ENCODE data around the gene TTC16. TPM values are rescaled to one million over a fixed set of nuclear protein-coding genes. Genes with fewer than 3 reads are reported as not detected.

The TTC16 gene
- total RNA-seq, 1 experiment from 2014 or later = not detected

DNA sequence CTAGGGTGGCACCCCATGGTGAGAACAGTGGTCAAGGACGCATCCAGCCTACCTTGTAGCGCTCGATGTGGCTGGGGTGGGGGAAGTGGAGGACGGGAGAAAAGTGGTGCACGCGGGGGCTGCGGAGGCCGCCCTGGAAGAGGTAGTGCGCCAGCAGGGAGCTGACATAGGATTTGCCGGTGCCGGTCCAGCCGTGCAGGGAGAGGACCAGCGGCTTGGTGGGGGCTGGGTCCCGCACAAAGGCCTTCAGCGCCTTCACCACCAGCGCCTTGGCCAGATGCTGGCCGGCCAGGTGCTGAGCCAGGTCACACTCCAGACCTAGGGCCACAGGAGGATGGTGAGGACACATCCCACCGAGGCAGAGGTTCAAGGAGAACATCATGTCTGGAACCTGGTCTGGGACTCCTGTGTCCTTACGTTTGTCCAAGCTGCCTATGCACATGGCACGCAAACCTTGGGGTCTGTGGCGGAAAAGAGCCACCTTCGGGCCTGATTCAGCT is 18.4 kb downstream of the TTC16 start:
- peaks cover 9 to 10% of the 10 kb centered on the region in 2 experiments for H3K4me1 Mint-ChIP-seq
- WGBS (ENCODE audit: extremely low coverage, insufficient read length, low lambda C conversion rate) = no CpG with 5 or more reads among the region's 22 CpGs
- Histone ChIP-seq H2BK120ac (ENCODE audit: low read depth, low read length, poor library complexity, severe bottlenecking) (no peak overlapping the region), H3K4me2 (ENCODE audit: insufficient read depth, insufficient read length, low read length) (peak overlapping the region; percentile 34), H3K27ac (ENCODE audit: insufficient read length, low read depth, low read length) (no peak overlapping the region), H3K18ac (ENCODE audit: insufficient read length, low read depth, low read length) (peak overlapping the region; percentile 31), H2BK5ac (ENCODE audit: insufficient read length, low read length) (no peak overlapping the region), H3K27me3 (ENCODE audit: insufficient read depth, low read length) (no peaks in the 10 kb centered on the region), H2BK12ac (ENCODE audit: insufficient read length, low read depth, low read length) (no peak overlapping the region), H3T11ph (ENCODE audit: low read length) (no peak overlapping the region), H2BK15ac (ENCODE audit: low read depth, low read length) (no peak overlapping the region), H3K4me1 (ENCODE audit: insufficient read depth, low read length) (no peaks in the 10 kb centered on the region), H2BK20ac (ENCODE audit: low read depth, low read length, poor library complexity, severe bottlenecking) (no peak overlapping the region), H4K5ac (ENCODE audit: insufficient read length, low read depth, low read length) (no peak overlapping the region), H3K23ac (ENCODE audit: insufficient read length, low read depth, low read length) (no peak overlapping the region), H3K4ac (ENCODE audit: low read depth, low read length) (no peak overlapping the region), H3K14ac (ENCODE audit: insufficient read depth, low read length) (0 out of 2 replicates have a peak overlapping the region, but pooled peaks have one; percentile 17), H4K8ac (replicated peaks; ENCODE audit: insufficient read length, low read depth, low read length) (no peak overlapping the region), H3K9me3 (ENCODE audit: control insufficient read depth, low read depth, low read length) (no peaks in the 10 kb centered on the region), H3K23me2 (ENCODE audit: insufficient read length, low read depth, low read length, poor library complexity, severe bottlenecking) (no peaks in the 10 kb centered on the region), H3K79me2 (ENCODE audit: insufficient read depth, low read length) (no peaks in the 10 kb centered on the region), H3K9ac (ENCODE audit: extremely low read depth, insufficient read length, low read length) (no peak overlapping the region), H4K91ac (ENCODE audit: insufficient read length, low read depth, low read length) (no peak overlapping the region), H2AK5ac (ENCODE audit: insufficient read length, low read length) (no peak overlapping the region), H3K56ac (ENCODE audit: insufficient read length, low read depth, low read length) (no peak overlapping the region), H2AFZ (ENCODE audit: low read length) (no peak overlapping the region), H3K79me1 (ENCODE audit: insufficient read depth, low read depth, low read length, poor library complexity, severe bottlenecking) (no peaks in the 10 kb centered on the region), H4K20me1 (ENCODE audit: control insufficient read depth, insufficient read depth, insufficient read length) (no peaks in the 10 kb centered on the region)
- H3K4me3 Mint-ChIP-seq = peak overlapping the region; percentile 70 to 80
- H3K9me3 Mint-ChIP-seq = no peaks in the 10 kb centered on the region
- TF ChIP-seq, protein P1, sequence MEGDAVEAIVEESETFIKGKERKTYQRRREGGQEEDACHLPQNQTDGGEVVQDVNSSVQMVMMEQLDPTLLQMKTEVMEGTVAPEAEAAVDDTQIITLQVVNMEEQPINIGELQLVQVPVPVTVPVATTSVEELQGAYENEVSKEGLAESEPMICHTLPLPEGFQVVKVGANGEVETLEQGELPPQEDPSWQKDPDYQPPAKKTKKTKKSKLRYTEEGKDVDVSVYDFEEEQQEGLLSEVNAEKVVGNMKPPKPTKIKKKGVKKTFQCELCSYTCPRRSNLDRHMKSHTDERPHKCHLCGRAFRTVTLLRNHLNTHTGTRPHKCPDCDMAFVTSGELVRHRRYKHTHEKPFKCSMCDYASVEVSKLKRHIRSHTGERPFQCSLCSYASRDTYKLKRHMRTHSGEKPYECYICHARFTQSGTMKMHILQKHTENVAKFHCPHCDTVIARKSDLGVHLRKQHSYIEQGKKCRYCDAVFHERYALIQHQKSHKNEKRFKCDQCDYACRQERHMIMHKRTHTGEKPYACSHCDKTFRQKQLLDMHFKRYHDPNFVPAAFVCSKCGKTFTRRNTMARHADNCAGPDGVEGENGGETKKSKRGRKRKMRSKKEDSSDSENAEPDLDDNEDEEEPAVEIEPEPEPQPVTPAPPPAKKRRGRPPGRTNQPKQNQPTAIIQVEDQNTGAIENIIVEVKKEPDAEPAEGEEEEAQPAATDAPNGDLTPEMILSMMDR (conservative IDR thresholded peaks at IDR 0.05) = no peak; the same call in 2 of the 3 replicates
- no peak overlapping the region for H3K27ac Mint-ChIP-seq
- H3K36me3 Mint-ChIP-seq (ENCODE audit: insufficient read depth in 1 of 3, low read depth in 3 of 3) = no peaks in the 10 kb centered on the region; a peak in 1 of 7 replicates
- H3K27me3 Mint-ChIP-seq (ENCODE audit: low read depth) = peaks cover 14% of the 10 kb centered on the region
- DNase-seq = peak; percentile 59
